NCI-H460 (cell line): ENCODE measurements around the gene TMEM248. TPM values are rescaled to one million over a fixed set of nuclear protein-coding genes. Genes with fewer than 3 reads are reported as not detected.
A peak's percentile ranks its signal among the peaks of the same experiment; 100 is the strongest.
"Not testable (repeated sequence)": the region's sequence is repeated elsewhere in the genome, so short reads cannot be mapped to it uniquely, and the experiment has no call there.

Experiments
- DNase-seq: peaks from one replicate; pipeline ENCODE4 v3.0.0-alpha.2; 2016; ENCODE audit warnings: low read depth; ENCODE audit errors: extremely low read depth
- total RNA-seq: library from RNA; depleted of rRNA; stranded (reverse); fragments of >200 nt; shearing (Covaris generic); gene quantifications from 2 replicates; pipeline ENCODE4 v1.2.3, GENCODE V29; 2014

TMEM248 gene
- total RNA-seq, 1 experiment from 2014 or later = 97.8 TPM

GRCh38 chr7:66946545-66946944 lies 25.5 kb downstream of the TMEM248 start:
- no peak for DNase-seq

- DNase-seq = no peak
These were observed 27.6 kb downstream of the TMEM248 start for GRCh38 chr7:66948480-66949109.

- no peak for DNase-seq
These were observed 29.3 kb downstream of the TMEM248 start for GRCh38 chr7:66950311-66950710.

- DNase-seq = no peak
These were observed 29.7 kb downstream of the TMEM248 start for GRCh38 chr7:66950763-66951162.

GRCh38 chr7:66952343-66953043 lies 31.5 kb downstream of the TMEM248 start:
- DNase-seq = no peak

- no peak for DNase-seq
These were observed 32.0 kb downstream of the TMEM248 start for GRCh38 chr7:66953044-66953427.

- no peak for DNase-seq
These were observed 36.7 kb downstream of the TMEM248 start for GRCh38 chr7:66957595-66958290.

- DNase-seq = no peak
These were observed 37.7 kb downstream of the TMEM248 start for GRCh38 chr7:66958538-66959350.

GRCh38 chr7:66960192-66960591 lies 39.2 kb downstream of the TMEM248 start:
- no peak for DNase-seq

- DNase-seq = no peak
These were observed 40.1 kb downstream of the TMEM248 start for GRCh38 chr7:66961096-66961495.

GRCh38 chr7:66964411-66964810 lies 43.4 kb downstream of the TMEM248 start:
- no peak for DNase-seq

GRCh38 chr7:66967029-66967428 lies 46.0 kb downstream of the TMEM248 start:
- DNase-seq = no peak

GRCh38 chr7:66969001-66969400 lies 48.0 kb downstream of the TMEM248 start:
- not testable (repeated sequence) for DNase-seq

- DNase-seq = no peak
These were observed 49.3 kb downstream of the TMEM248 start for GRCh38 chr7:66970310-66970709.

GRCh38 chr7:66974986-66975590 lies 54.1 kb downstream of the TMEM248 start:
- no peak for DNase-seq

GRCh38 chr7:66978312-66978711 lies 57.3 kb downstream of the TMEM248 start:
- not testable (repeated sequence) for DNase-seq

- not testable (repeated sequence) for DNase-seq
These were observed 58.0 kb downstream of the TMEM248 start for GRCh38 chr7:66979013-66979412.

- DNase-seq = not testable (repeated sequence)
These were observed 59.3 kb downstream of the TMEM248 start for GRCh38 chr7:66980336-66980735.

- not testable (repeated sequence) for DNase-seq
These were observed 68.5 kb downstream of the TMEM248 start for GRCh38 chr7:66989552-66989951.

GRCh38 chr7:66994051-66994450 lies 73.0 kb downstream of the TMEM248 start:
- not testable (repeated sequence) for DNase-seq

GRCh38 chr7:66994691-66995049 lies 73.6 kb downstream of the TMEM248 start:
- DNase-seq = peak; percentile 83
